Measurements from ENCODE around the gene SPTBN4. TPM values are rescaled to one million over a fixed set of nuclear protein-coding genes. Genes with fewer than 3 reads are reported as not detected.
A peak's percentile ranks its signal among the peaks of the same experiment; 100 is the strongest.

Gene SPTBN4
- total and polyA plus RNA-seq, 10 of the 15 experiments (the other 5 are each of a cell fraction or from before 2014, with no cell fraction given): 0.04 to 1.1 (median 0.34) TPM; not detected in 1

DNA sequence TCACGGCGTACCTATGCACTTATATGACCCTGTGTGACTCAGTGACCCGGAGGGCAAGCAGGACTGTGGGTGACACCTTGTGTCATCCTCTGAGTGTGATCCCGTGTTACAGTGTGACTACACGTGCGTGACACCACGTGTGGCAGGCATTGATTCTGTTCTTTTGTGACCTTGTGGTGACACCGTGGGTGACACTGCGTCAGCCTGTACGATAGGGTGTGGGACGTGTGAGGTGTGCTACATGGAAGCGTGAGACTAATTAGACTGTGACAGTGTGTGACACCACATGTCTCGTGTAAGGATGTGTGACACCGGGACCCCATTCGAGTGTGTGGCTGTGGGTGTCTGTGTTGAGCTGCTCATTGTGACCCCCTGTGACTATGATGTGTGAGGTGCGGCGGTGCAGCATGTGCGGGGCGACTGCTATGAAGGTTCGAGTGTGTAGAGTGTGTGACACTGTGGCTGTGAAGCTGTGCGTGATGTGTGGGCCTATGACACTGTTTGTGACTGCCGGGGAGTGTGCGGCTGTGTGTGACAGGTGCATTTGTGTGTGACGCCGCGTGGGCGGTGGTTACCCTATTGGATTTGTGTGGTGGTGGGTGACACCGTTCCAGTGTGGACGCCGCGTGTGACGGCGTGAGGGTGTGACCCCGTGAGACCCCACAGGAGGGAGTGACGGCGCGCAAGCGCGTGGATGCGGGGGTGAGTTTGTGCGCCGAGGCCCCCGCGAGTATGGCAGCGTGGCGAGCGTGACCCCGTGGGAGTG lies 399 bp upstream of the SPTBN4 start:
- H3K4me3 ChIP-seq: peak overlapping the region; percentile 31
- H3K4me2 ChIP-seq (ENCODE audit: control insufficient read depth, insufficient read depth): peak overlapping the region; percentile 82
- POLR2A ChIA-PET: interaction anchor here (0.5 to 1.9 kb wide), 11 partner anchors 9 to 513 kb away, joined by 3 to 15 read pairs (median 5); partner anchors contain the start of gene SERTAD1
- peak; percentile 40 for DNase-seq (ENCODE audit: low read depth, low spot score)
- H2AFZ ChIP-seq (ENCODE audit: control insufficient read depth, low read depth, low read length): peak overlapping the region; percentile 75
- no peak for FAIRE-seq
- CTCF ChIA-PET: interaction anchor here (0.6 to 4.7 kb wide), 9 partner anchors 12 to 168 kb away, joined by 3 to 67 read pairs (median 21); partner anchors contain the start of gene SERTAD1
- SMC1A ChIA-PET (ENCODE audit: uncharacterized antibody, unreplicated experiment): interaction anchor here (0.7 to 3.4 kb wide), 6 partner anchors 22 to 162 kb away, joined by 3 to 18 read pairs (median 4); no protein-coding TSS in a partner anchor
- intact Hi-C loops (cut with micrococcal nuclease; ENCODE audit: unreplicated experiment) (no loop called here), in situ Hi-C loops (cut with MboI) (no loop called here)
- peaks cover 25% of the 10 kb centered on the region for H3K4me1 ChIP-seq (ENCODE audit: control insufficient read depth, insufficient read depth, low read length)
- 8% methylated on average over 37 of the region's 48 CpGs for WGBS (ENCODE audit: insufficient coverage, insufficient replicate concordance, low lambda C conversion rate, missing lambda C conversion rate)
- H3K27ac ChIP-seq (ENCODE audit: control insufficient read depth, insufficient read depth): no peak overlapping the region
- no peaks in the 10 kb centered on the region for H3K79me2 ChIP-seq (ENCODE audit: control insufficient read depth, insufficient read depth, low read length)
- no TSS peak for BruUV-seq (replicated peaks)
- no peaks in the 10 kb centered on the region for H4K20me1 ChIP-seq (ENCODE audit: control insufficient read depth, insufficient read depth)
- H3K9ac ChIP-seq (ENCODE audit: control insufficient read depth, insufficient read depth, low read length): no peak overlapping the region
- RAD21 ChIA-PET (ENCODE audit: unreplicated experiment): interaction anchor here (0.6 to 4.6 kb wide), 17 partner anchors 22 to 276 kb away, joined by 3 to 26 read pairs (median 4); partner anchors contain the start of genes C19orf47, PLD3 and SERTAD1
- H3K9me3 ChIP-seq (replicated peaks; ENCODE audit: control insufficient read depth, insufficient read depth, low read length): no peaks in the 10 kb centered on the region
- H3K27me3 ChIP-seq (replicated peaks in 1 of 2; ENCODE audit: control insufficient read depth in 2 of 2, insufficient read depth in 2 of 2, low read length in 1 of 2): peaks cover 0 to 2% of the 10 kb centered on the region in 2 experiments; a peak in 3 of 4 replicates
- no peaks in the 10 kb centered on the region for H3K36me3 ChIP-seq (ENCODE audit: control insufficient read depth in 2 of 2, insufficient read depth in 2 of 2, low read length in 1 of 2)
- ATAC-seq: peak; percentile 24; the same call in 2 of the 3 replicates
- no peak for TF ChIP-seq BRCA1 (IDR thresholded peaks at IDR 0.05; ENCODE audit: low read depth, low read length)
- peak; percentile 83 for TF ChIP-seq NBN (IDR thresholded peaks at IDR 0.05)
- TF ChIP-seq SIN3A (IDR thresholded peaks at IDR 0.05; ENCODE audit: low read depth, low read length): peak; percentile 10; the same call in 1 of the 2 replicates
- peak; percentile 97 to 99 for TF ChIP-seq BHLHE40 (IDR thresholded peaks at IDR 0.05; ENCODE audit: borderline replicate concordance in 1 of 2, low read depth in 2 of 2, low read length in 1 of 2)
- TF ChIP-seq HDAC2 (IDR thresholded peaks at IDR 0.05): no peak
- TF ChIP-seq RUNX3 (IDR thresholded peaks at IDR 0.05; ENCODE audit: low read length): peak; percentile 15; the same call in 1 of the 2 replicates
- 0 out of 2 replicates have a peak, but pooled peaks have one; percentile 27 for TF ChIP-seq CREB1 (IDR thresholded peaks at IDR 0.05; ENCODE audit: low read depth)
- TF ChIP-seq, protein P1, sequence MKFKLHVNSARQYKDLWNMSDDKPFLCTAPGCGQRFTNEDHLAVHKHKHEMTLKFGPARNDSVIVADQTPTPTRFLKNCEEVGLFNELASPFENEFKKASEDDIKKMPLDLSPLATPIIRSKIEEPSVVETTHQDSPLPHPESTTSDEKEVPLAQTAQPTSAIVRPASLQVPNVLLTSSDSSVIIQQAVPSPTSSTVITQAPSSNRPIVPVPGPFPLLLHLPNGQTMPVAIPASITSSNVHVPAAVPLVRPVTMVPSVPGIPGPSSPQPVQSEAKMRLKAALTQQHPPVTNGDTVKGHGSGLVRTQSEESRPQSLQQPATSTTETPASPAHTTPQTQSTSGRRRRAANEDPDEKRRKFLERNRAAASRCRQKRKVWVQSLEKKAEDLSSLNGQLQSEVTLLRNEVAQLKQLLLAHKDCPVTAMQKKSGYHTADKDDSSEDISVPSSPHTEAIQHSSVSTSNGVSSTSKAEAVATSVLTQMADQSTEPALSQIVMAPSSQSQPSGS (IDR thresholded peaks at IDR 0.05; ENCODE audit: low read length): no peak
- TF ChIP-seq, protein P2, sequence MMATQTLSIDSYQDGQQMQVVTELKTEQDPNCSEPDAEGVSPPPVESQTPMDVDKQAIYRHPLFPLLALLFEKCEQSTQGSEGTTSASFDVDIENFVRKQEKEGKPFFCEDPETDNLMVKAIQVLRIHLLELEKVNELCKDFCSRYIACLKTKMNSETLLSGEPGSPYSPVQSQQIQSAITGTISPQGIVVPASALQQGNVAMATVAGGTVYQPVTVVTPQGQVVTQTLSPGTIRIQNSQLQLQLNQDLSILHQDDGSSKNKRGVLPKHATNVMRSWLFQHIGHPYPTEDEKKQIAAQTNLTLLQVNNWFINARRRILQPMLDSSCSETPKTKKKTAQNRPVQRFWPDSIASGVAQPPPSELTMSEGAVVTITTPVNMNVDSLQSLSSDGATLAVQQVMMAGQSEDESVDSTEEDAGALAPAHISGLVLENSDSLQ (IDR thresholded peaks at IDR 0.05): peak; percentile 83
- TF ChIP-seq EGR1 (IDR thresholded peaks at IDR 0.05; ENCODE audit: borderline replicate concordance in 1 of 2, low read depth in 2 of 2, low read length in 2 of 2): peak in 1 of 2 experiments; percentile 22; a peak in 1 of 3 replicates
- TF ChIP-seq, protein P3, sequence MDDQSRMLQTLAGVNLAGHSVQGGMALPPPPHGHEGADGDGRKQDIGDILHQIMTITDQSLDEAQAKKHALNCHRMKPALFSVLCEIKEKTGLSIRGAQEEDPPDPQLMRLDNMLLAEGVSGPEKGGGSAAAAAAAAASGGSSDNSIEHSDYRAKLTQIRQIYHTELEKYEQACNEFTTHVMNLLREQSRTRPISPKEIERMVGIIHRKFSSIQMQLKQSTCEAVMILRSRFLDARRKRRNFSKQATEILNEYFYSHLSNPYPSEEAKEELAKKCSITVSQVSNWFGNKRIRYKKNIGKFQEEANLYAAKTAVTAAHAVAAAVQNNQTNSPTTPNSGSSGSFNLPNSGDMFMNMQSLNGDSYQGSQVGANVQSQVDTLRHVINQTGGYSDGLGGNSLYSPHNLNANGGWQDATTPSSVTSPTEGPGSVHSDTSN (IDR thresholded peaks at IDR 0.05; ENCODE audit: insufficient replicate concordance, low read depth, low read length): peak; percentile 18
- peak; percentile 97 for TF ChIP-seq NR2F1 (conservative IDR thresholded peaks at IDR 0.05)
- TF ChIP-seq PAX8 (IDR thresholded peaks at IDR 0.05): no peak
- TF ChIP-seq IRF4 (IDR thresholded peaks at IDR 0.05; ENCODE audit: low read depth, low read length): no peak
- TF ChIP-seq KAT2A (conservative IDR thresholded peaks at IDR 0.05; ENCODE audit: control insufficient read depth, low read depth, low read length): no peak
- TF ChIP-seq, protein P4, sequence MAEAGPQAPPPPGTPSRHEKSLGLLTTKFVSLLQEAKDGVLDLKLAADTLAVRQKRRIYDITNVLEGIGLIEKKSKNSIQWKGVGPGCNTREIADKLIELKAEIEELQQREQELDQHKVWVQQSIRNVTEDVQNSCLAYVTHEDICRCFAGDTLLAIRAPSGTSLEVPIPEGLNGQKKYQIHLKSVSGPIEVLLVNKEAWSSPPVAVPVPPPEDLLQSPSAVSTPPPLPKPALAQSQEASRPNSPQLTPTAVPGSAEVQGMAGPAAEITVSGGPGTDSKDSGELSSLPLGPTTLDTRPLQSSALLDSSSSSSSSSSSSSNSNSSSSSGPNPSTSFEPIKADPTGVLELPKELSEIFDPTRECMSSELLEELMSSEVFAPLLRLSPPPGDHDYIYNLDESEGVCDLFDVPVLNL (IDR thresholded peaks at IDR 0.05; ENCODE audit: low read depth, low read length): no peak
